Measurements from ENCODE around the gene DESI1.

The DESI1 gene

DNA sequence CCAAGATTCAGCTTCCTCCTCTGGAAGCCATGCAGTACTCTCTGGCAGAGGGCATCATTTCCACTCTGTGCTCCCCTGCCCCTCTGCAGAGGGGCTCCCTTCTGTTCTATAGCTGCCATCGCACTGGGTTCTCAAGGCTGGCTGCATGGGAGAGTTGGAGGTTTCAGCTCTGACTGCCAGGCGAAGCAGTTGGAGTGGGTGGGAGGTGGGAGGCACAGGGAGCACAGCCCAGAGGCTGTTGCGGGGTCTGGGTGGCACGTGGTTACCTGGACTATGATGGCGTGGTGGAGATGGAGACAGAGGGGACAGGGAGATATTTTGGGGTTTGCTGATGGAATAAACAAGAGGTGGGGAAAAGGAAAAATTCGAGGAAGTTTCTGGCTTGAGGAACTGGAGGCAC is 36.0 kb downstream of the DESI1 start:
- Histone ChIP-seq H3F3A (ENCODE audit: insufficient read depth) (no peaks in the 10 kb centered on the region), H3K4me3 (ENCODE audit: insufficient read depth, low read length, poor library complexity, severe bottlenecking) (no peak overlapping the region), H3K36me3 (ENCODE audit: low read length) (no peaks in the 10 kb centered on the region), H3K9me2 (replicated peaks; ENCODE audit: insufficient read depth, low read length) (no peaks in the 10 kb centered on the region), H3K27me3 (ENCODE audit: low read length) (no peaks in the 10 kb centered on the region), H2AFZ (ENCODE audit: low read depth, low read length, severe bottlenecking) (no peak overlapping the region), H3K27ac (ENCODE audit: low read depth, low read length) (no peak overlapping the region), H4K20me1 (ENCODE audit: low read depth, low read length) (no peaks in the 10 kb centered on the region), H3K79me2 (ENCODE audit: insufficient read depth, low read length) (peaks cover 8% of the 10 kb centered on the region; the same call in 1 of the 2 replicates), H3K9me3 (ENCODE audit: insufficient read depth, low read length) (no peaks in the 10 kb centered on the region), H3K4me2 (ENCODE audit: low read depth, low read length, poor library complexity, severe bottlenecking) (no peak overlapping the region), H3K9ac (ENCODE audit: low read length) (no peak overlapping the region)
- TF ChIP-seq EZH2phosphoT487 (conservative IDR thresholded peaks at IDR 0.05; ENCODE audit: low read length): no peak
- TF ChIP-seq, protein P1, sequence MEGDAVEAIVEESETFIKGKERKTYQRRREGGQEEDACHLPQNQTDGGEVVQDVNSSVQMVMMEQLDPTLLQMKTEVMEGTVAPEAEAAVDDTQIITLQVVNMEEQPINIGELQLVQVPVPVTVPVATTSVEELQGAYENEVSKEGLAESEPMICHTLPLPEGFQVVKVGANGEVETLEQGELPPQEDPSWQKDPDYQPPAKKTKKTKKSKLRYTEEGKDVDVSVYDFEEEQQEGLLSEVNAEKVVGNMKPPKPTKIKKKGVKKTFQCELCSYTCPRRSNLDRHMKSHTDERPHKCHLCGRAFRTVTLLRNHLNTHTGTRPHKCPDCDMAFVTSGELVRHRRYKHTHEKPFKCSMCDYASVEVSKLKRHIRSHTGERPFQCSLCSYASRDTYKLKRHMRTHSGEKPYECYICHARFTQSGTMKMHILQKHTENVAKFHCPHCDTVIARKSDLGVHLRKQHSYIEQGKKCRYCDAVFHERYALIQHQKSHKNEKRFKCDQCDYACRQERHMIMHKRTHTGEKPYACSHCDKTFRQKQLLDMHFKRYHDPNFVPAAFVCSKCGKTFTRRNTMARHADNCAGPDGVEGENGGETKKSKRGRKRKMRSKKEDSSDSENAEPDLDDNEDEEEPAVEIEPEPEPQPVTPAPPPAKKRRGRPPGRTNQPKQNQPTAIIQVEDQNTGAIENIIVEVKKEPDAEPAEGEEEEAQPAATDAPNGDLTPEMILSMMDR (IDR thresholded peaks at IDR 0.05; ENCODE audit: insufficient read depth, low read length, poor library complexity, severe bottlenecking): no peak

GRCh38 chr22:41582694-41583093 is 38.1 kb downstream of the DESI1 start:
- H2AFZ ChIP-seq (ENCODE audit: low read depth, low read length, severe bottlenecking): no peak overlapping the region
- H3K9me2 ChIP-seq (replicated peaks; ENCODE audit: insufficient read depth, low read length): no peaks in the 10 kb centered on the region
- no peaks in the 10 kb centered on the region for H3F3A ChIP-seq (ENCODE audit: insufficient read depth)
- no peak overlapping the region for H3K4me3 ChIP-seq (ENCODE audit: insufficient read depth, low read length, poor library complexity, severe bottlenecking)
- no peak overlapping the region for H3K4me2 ChIP-seq (ENCODE audit: low read depth, low read length, poor library complexity, severe bottlenecking)
- no peaks in the 10 kb centered on the region for H4K20me1 ChIP-seq (ENCODE audit: low read depth, low read length)
- H3K9me3 ChIP-seq (ENCODE audit: insufficient read depth, low read length): no peaks in the 10 kb centered on the region
- H3K79me2 ChIP-seq (ENCODE audit: insufficient read depth, low read length): no peaks in the 10 kb centered on the region
- TF ChIP-seq, protein P1 (IDR thresholded peaks at IDR 0.05; ENCODE audit: insufficient read depth, low read length, poor library complexity, severe bottlenecking): no peak
- no peak for TF ChIP-seq EZH2phosphoT487 (conservative IDR thresholded peaks at IDR 0.05; ENCODE audit: low read length)
- H3K36me3 ChIP-seq (ENCODE audit: low read length): no peaks in the 10 kb centered on the region
- H3K9ac ChIP-seq (ENCODE audit: low read length): no peak overlapping the region
- H3K27ac ChIP-seq (ENCODE audit: low read depth, low read length): no peak overlapping the region
- H3K27me3 ChIP-seq (ENCODE audit: low read length): no peaks in the 10 kb centered on the region

DNA sequence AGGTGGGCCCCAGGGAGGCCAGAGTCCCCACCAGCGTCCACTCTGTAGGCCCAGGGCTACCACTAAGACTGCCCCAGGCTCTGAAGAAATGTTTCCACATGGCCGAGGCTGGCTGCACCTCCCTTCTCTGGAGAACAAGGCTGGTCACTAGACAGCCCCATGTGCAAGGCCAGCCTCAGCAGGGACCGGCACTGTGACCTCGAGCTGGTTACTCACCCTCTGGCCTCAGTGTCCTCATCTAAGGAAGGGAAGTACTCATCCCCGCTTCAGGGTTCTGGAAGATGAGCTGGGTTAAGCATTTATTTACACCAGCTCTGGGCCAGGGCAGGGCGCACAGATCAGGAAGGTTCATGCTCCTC is 40.9 kb downstream of the DESI1 start:
- Histone ChIP-seq H3K4me3 (ENCODE audit: insufficient read depth, low read length, poor library complexity, severe bottlenecking) (no peak overlapping the region), H3K36me3 (ENCODE audit: low read length) (no peaks in the 10 kb centered on the region), H3K9me2 (replicated peaks; ENCODE audit: insufficient read depth, low read length) (no peaks in the 10 kb centered on the region), H4K20me1 (ENCODE audit: low read depth, low read length) (no peaks in the 10 kb centered on the region), H3K4me2 (ENCODE audit: low read depth, low read length, poor library complexity, severe bottlenecking) (no peak overlapping the region), H2AFZ (ENCODE audit: low read depth, low read length, severe bottlenecking) (no peak overlapping the region), H3F3A (ENCODE audit: insufficient read depth) (no peaks in the 10 kb centered on the region), H3K27ac (ENCODE audit: low read depth, low read length) (no peak overlapping the region), H3K9me3 (ENCODE audit: insufficient read depth, low read length) (no peaks in the 10 kb centered on the region), H3K79me2 (ENCODE audit: insufficient read depth, low read length) (no peaks in the 10 kb centered on the region), H3K9ac (ENCODE audit: low read length) (no peak overlapping the region), H3K27me3 (ENCODE audit: low read length) (no peaks in the 10 kb centered on the region)
- TF ChIP-seq, protein P1 (IDR thresholded peaks at IDR 0.05; ENCODE audit: insufficient read depth, low read length, poor library complexity, severe bottlenecking): no peak
- no peak for TF ChIP-seq EZH2phosphoT487 (conservative IDR thresholded peaks at IDR 0.05; ENCODE audit: low read length)
